ENCODE data around the gene GLTPD2. TPM values are rescaled to one million over a fixed set of nuclear protein-coding genes. Genes with fewer than 3 reads are reported as not detected.

GLTPD2 gene
- total RNA-seq, 1 experiment from 2014 or later: not detected

GRCh38 chr17:4806777-4807604, 18.2 kb downstream of the GLTPD2 start, which contains the start of gene PLD2:
Gene PLD2, plus strand, starts transcription at chr17:4807152. Its CDS starts 621 bp downstream, at chr17:4807773.
- ChIA-PET CTCF (interaction anchor here (1.2 to 3.0 kb wide), 2 partner anchors 17 to 102 kb away, joined by 4 to 12 read pairs; no protein-coding TSS in a partner anchor), POLR2A (interaction anchor here (0.6 to 3.3 kb wide), 21 partner anchors 9 to 179 kb away, joined by 3 to 41 read pairs (median 4); partner anchors contain the start of genes GLTPD2, MINK1, PSMB6 and RNF167)
- DNase-seq (ENCODE audit: unreplicated experiment): peak; percentile 83
- BruUV-seq (replicated peaks): no TSS peak
- no peaks in the 10 kb centered on the region for H3K27me3 Mint-ChIP-seq (ENCODE audit: insufficient read depth, unreplicated experiment)
- H3K27ac Mint-ChIP-seq (ENCODE audit: low read depth, unreplicated experiment): no peak within 1 kb of the TSS
- no peaks in the 10 kb centered on the region for H3K9me3 Mint-ChIP-seq (ENCODE audit: unreplicated experiment)
- peaks cover 17% of the 10 kb centered on the region for H3K4me1 Mint-ChIP-seq (ENCODE audit: insufficient read depth, unreplicated experiment)
- intact Hi-C loops (cut with micrococcal nuclease): loop anchor here (1.0 to 5.0 kb wide), 2 partner anchors 11 to 75 kb away; partner anchors contain the start of gene PSMB6
- TF ChIP-seq CTCF (IDR thresholded peaks at IDR 0.05; ENCODE audit: unreplicated experiment): no peak
- H3K36me3 Mint-ChIP-seq (ENCODE audit: insufficient read depth, unreplicated experiment): peaks cover 34% of the 10 kb centered on the region
- peak within 1 kb of the TSS; percentile 77 for H3K4me3 Mint-ChIP-seq (ENCODE audit: unreplicated experiment)

- ChIA-PET CTCF (interaction anchor here (0.6 to 3.0 kb wide), 4 partner anchors 18 to 222 kb away, joined by 4 to 12 read pairs (median 6); no protein-coding TSS in a partner anchor), POLR2A (interaction anchor here (0.8 to 3.3 kb wide), 17 partner anchors 9 to 179 kb away, joined by 3 to 41 read pairs (median 5); partner anchors contain the start of genes GLTPD2, MINK1, PSMB6 and RNF167)
- no TSS peak for BruUV-seq (replicated peaks)
- no peak for DNase-seq (ENCODE audit: unreplicated experiment)
- intact Hi-C loops (cut with micrococcal nuclease): loop anchor here (5.0 kb wide), 1 partner anchor 75 kb away; no protein-coding TSS in a partner anchor
- Mint-ChIP-seq H3K27me3 (ENCODE audit: insufficient read depth, unreplicated experiment) (no peaks in the 10 kb centered on the region), H3K27ac (ENCODE audit: low read depth, unreplicated experiment) (no peak overlapping the region), H3K4me1 (ENCODE audit: insufficient read depth, unreplicated experiment) (peaks cover 17% of the 10 kb centered on the region), H3K36me3 (ENCODE audit: insufficient read depth, unreplicated experiment) (peaks cover 42% of the 10 kb centered on the region), H3K9me3 (ENCODE audit: unreplicated experiment) (no peaks in the 10 kb centered on the region), H3K4me3 (ENCODE audit: unreplicated experiment) (peak overlapping the region; percentile 77)
- no peak for TF ChIP-seq CTCF (IDR thresholded peaks at IDR 0.05; ENCODE audit: unreplicated experiment)
These were observed 19.0 kb downstream of the GLTPD2 start for GRCh38 chr17:4807605-4808377.

- no peak for TF ChIP-seq CTCF (IDR thresholded peaks at IDR 0.05; ENCODE audit: unreplicated experiment)
- peak; percentile 33 for DNase-seq (ENCODE audit: unreplicated experiment)
- intact Hi-C loops (cut with micrococcal nuclease): loop anchor here (5.0 kb wide), 1 partner anchor 74 kb away; no protein-coding TSS in a partner anchor
- no TSS peak for BruUV-seq (replicated peaks)
- Mint-ChIP-seq H3K27ac (ENCODE audit: low read depth, unreplicated experiment) (no peak overlapping the region), H3K4me1 (ENCODE audit: insufficient read depth, unreplicated experiment) (peaks cover 17% of the 10 kb centered on the region), H3K36me3 (ENCODE audit: insufficient read depth, unreplicated experiment) (peaks cover 45% of the 10 kb centered on the region), H3K27me3 (ENCODE audit: insufficient read depth, unreplicated experiment) (no peaks in the 10 kb centered on the region), H3K9me3 (ENCODE audit: unreplicated experiment) (no peaks in the 10 kb centered on the region), H3K4me3 (ENCODE audit: unreplicated experiment) (peak overlapping the region; percentile 77)
- POLR2A ChIA-PET: interaction anchor here (0.9 to 3.3 kb wide), 7 partner anchors 8 to 132 kb away, joined by 3 to 37 read pairs (median 4); partner anchors contain the start of genes PSMB6, RNF167 and SLC25A11
- CTCF ChIA-PET: interaction anchor here (0.6 to 3.0 kb wide), 5 partner anchors 18 to 221 kb away, joined by 3 to 12 read pairs (median 6); no protein-coding TSS in a partner anchor
These were observed 19.6 kb downstream of the GLTPD2 start for GRCh38 chr17:4808378-4808767.

All from MCF 10A (cell line).